Activated naive CD4-positive, alpha-beta T cell treated with anti-CD3 and anti-CD28 coated beads, Interleukin-2, amount 50 U/mL, for 24 hours (primary cell): ENCODE measurements around the gene AKIRIN2.
"Not testable (repeated sequence)": the region's sequence is repeated elsewhere in the genome, so short reads cannot be mapped to it uniquely, and the experiment has no call there.

Experiments used
- H3K27ac Mint-ChIP-seq: one replicate; pipeline ENCODE4 v1.8.0; 2021; ENCODE audit warnings: mild to moderate bottlenecking, mixed read lengths
- H3K27me3 Mint-ChIP-seq: one replicate; pipeline ENCODE4 v1.8.0; 2021; ENCODE audit warnings: mixed read lengths
- H3K36me3 Mint-ChIP-seq: one replicate; pipeline ENCODE4 v1.8.0; 2021; ENCODE audit warnings: mixed read lengths
- H3K4me1 Mint-ChIP-seq: one replicate; pipeline ENCODE4 v1.8.0; 2021; ENCODE audit warnings: mixed read lengths
- H3K4me3 Mint-ChIP-seq: one replicate; pipeline ENCODE4 v1.8.0; 2021; ENCODE audit warnings: mild to moderate bottlenecking, mixed read lengths
- H3K9me3 Mint-ChIP-seq: one replicate; pipeline ENCODE4 v1.8.0; 2021; ENCODE audit warnings: mixed read lengths

AKIRIN2 gene

GRCh38 chr6:87724983-87725811 is 23.2 kb upstream of the AKIRIN2 start:
- no peaks in the 10 kb centered on the region for H3K9me3 Mint-ChIP-seq
- H3K4me1 Mint-ChIP-seq: no peaks in the 10 kb centered on the region
- H3K36me3 Mint-ChIP-seq: peaks cover 2% of the 10 kb centered on the region
- H3K4me3 Mint-ChIP-seq: no peak overlapping the region
- no peak overlapping the region for H3K27ac Mint-ChIP-seq
- H3K27me3 Mint-ChIP-seq: no peaks in the 10 kb centered on the region

- Mint-ChIP-seq H3K27ac (no peak overlapping the region), H3K4me3 (no peak overlapping the region), H3K9me3 (no peaks in the 10 kb centered on the region), H3K27me3 (no peaks in the 10 kb centered on the region), H3K4me1 (no peaks in the 10 kb centered on the region), H3K36me3 (peaks cover 2% of the 10 kb centered on the region)
Measured at GRCh38 chr6:87723170-87724078, 21.4 kb upstream of the AKIRIN2 start.

DNA sequence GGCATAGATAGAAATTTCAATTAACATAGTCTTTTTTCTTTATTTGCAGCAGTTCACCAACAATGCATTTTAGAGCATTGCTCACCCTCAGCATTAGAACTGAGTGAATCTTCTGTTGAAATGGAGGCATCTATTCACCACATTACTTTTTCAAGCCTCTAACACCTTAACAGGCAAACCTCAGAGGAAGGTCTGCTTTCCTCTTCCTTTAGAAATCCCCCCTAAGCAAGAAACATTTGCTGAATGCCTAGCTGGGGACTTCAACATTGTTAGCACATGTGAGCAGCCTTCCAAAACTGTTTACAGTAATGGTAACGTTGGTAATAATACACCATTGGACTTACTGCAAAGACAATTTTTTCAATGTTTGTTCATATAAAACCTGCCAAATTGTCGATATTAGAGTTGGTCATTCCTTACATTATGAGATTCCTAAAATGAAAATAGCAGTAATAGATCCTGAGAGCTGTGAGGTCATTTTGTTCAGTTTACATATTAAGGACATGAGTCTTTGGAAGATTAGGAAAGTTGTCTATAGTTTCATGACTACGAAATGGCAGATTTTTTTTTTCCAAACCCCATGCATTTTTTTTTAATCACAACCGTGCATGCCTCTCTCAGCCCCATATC is 20.6 kb upstream of the AKIRIN2 start:
- Mint-ChIP-seq H3K27me3 (no peaks in the 10 kb centered on the region), H3K4me1 (no peaks in the 10 kb centered on the region), H3K9me3 (no peaks in the 10 kb centered on the region), H3K36me3 (peaks cover under 1% of the 10 kb centered on the region), H3K4me3 (no peak overlapping the region), H3K27ac (no peak overlapping the region)

- no peak overlapping the region for H3K4me3 Mint-ChIP-seq
- no peak overlapping the region for H3K27ac Mint-ChIP-seq
- no peaks in the 10 kb centered on the region for H3K27me3 Mint-ChIP-seq
- no peaks in the 10 kb centered on the region for H3K9me3 Mint-ChIP-seq
- H3K36me3 Mint-ChIP-seq: no peaks in the 10 kb centered on the region
- H3K4me1 Mint-ChIP-seq: no peaks in the 10 kb centered on the region
Measured at GRCh38 chr6:87721311-87721710, 19.3 kb upstream of the AKIRIN2 start.

GRCh38 chr6:87718662-87719433 is 16.8 kb upstream of the AKIRIN2 start:
- Mint-ChIP-seq H3K27ac (no peak overlapping the region), H3K27me3 (no peaks in the 10 kb centered on the region), H3K4me3 (no peak overlapping the region), H3K9me3 (no peaks in the 10 kb centered on the region), H3K4me1 (no peaks in the 10 kb centered on the region), H3K36me3 (no peaks in the 10 kb centered on the region)

GRCh38 chr6:87716928-87717614 is 15.0 kb upstream of the AKIRIN2 start:
- H3K4me3 Mint-ChIP-seq: no peak overlapping the region
- H3K27me3 Mint-ChIP-seq: no peaks in the 10 kb centered on the region
- H3K27ac Mint-ChIP-seq: no peak overlapping the region
- H3K9me3 Mint-ChIP-seq: no peaks in the 10 kb centered on the region
- H3K4me1 Mint-ChIP-seq: no peaks in the 10 kb centered on the region
- H3K36me3 Mint-ChIP-seq: no peaks in the 10 kb centered on the region

DNA sequence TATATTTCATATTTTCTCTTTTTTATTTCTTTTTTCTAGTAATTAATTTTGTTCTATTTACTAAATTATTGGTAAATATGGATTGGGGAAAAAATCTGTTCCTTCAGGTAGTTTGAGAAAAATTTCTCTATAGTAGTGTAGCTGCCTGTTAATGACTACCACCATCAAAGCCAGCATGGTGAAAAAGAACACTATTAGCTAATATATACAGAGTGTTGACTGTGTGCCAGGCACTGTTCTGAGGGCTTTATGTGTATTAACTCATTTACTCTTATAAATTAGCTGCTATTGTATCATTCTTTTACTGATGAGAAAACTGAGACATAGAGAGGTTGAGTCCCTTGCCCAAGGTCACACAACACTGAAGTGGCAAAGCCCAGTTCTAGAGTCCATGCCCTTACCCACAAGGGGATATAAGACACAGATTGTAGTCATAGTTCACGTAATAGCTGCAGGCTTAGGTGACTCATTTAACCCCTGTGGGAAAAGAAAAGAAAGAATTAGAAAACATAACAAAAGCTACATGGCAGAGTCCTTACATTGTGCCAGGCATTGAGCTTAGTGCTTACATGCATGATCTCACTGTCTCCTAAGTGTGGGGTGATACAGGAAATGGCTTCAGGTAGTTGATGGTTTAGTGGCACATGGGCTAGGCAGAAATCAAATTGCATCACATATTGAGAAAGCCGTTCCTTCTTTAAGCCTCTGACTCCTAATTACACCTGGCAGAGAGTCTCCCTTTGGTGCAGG is 12.2 kb upstream of the AKIRIN2 start:
- H3K36me3 Mint-ChIP-seq: no peaks in the 10 kb centered on the region
- no peaks in the 10 kb centered on the region for H3K4me1 Mint-ChIP-seq
- H3K4me3 Mint-ChIP-seq: no peak overlapping the region
- no peak overlapping the region for H3K27ac Mint-ChIP-seq
- no peaks in the 10 kb centered on the region for H3K27me3 Mint-ChIP-seq
- H3K9me3 Mint-ChIP-seq: no peaks in the 10 kb centered on the region

DNA sequence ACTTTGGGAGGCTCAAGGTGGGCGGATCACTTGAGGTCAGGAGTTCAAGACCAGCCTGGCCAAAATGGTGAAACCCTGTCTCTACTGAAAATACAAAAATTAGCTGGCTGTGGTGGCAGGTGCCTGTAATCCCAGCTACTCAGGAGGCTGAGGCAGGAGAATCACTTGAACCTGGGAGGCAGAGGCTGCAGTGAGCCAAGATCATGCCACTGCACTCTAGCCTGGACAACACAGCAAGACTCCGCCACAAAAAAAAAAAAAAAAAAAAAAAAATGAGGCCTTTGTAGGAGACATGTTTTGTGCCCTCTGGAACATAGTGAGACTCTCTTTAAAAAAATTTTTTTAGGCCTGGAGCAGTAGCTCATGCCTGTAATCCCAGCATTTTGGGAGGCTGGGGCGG is 10.7 kb upstream of the AKIRIN2 start:
- H3K36me3 Mint-ChIP-seq, H3K27ac Mint-ChIP-seq, H3K27me3 Mint-ChIP-seq, H3K4me1 Mint-ChIP-seq, H3K4me3 Mint-ChIP-seq, H3K9me3 Mint-ChIP-seq: not testable (repeated sequence)

DNA sequence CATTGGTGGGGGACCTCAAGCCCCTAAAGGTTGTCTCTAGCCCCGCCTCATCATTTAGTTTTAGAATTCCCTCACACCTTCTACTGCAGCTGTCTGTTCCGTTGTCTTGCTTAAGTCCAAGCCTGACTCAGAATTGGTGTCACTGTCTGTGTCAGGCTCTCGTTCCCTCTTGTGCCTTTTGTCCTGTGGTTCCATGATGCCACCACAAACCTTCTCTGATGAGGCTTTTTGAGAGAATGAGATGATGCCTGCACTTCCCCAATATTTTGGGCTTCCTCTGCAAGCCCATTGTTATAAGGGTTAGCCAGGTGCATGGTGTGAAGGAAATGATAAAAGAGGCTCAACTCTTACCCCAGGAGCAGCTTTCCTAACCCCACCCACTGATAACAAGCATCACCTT is 8.1 kb upstream of the AKIRIN2 start:
- Mint-ChIP-seq H3K27me3 (no peaks in the 10 kb centered on the region), H3K27ac (no peak overlapping the region), H3K9me3 (no peaks in the 10 kb centered on the region), H3K36me3 (no peaks in the 10 kb centered on the region), H3K4me3 (no peak overlapping the region), H3K4me1 (no peaks in the 10 kb centered on the region)

DNA sequence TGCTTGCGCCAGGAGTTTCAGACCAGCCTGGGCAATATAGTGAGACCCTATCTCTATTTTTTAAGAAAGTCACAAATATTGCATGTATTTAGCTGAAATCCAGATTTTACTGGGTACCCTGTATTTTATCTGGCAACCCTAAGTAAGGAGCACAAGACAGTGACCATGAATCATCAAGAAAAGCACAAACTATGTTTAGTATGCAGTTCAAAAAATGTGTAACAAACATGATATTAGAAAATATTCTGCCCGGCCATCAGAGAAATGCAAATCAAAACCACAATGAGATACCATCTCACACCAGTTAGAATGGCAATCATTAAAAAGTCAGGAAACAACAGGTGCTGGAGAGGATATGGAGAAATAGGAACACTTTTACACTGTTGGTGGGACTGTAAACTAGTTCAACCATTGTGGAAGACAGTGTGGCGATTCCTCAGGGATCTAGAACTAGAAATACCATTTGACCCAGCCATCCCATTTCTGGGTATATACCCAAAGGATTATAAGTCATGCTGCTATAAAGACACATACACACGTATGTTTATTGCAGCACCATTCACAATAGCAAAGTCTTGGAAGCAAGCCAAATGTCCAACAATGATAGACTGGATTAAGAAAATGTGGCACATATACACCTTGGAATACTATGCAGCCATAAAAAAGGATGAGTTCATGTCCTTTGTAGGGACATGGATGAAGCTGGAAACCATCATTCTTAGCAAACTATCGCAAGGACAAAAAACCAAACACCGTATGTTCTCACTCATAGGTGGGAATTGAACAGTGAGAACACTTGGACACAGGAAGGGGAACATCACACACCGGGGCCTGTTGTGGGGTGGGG is 6.8 kb upstream of the AKIRIN2 start:
- not testable (repeated sequence) for H3K36me3 Mint-ChIP-seq, H3K4me1 Mint-ChIP-seq, H3K4me3 Mint-ChIP-seq, H3K27ac Mint-ChIP-seq, H3K27me3 Mint-ChIP-seq, H3K9me3 Mint-ChIP-seq

- Mint-ChIP-seq H3K27me3 (no peaks in the 10 kb centered on the region), H3K27ac (no peak overlapping the region)
Measured at GRCh38 chr6:87706187-87706966, 4.3 kb upstream of the AKIRIN2 start.

GRCh38 chr6:87705070-87705691 is 3.1 kb upstream of the AKIRIN2 start:
- Mint-ChIP-seq H3K27me3 (no peaks in the 10 kb centered on the region), H3K4me1 (peaks cover 11% of the 10 kb centered on the region), H3K36me3 (no peaks in the 10 kb centered on the region), H3K9me3 (no peaks in the 10 kb centered on the region), H3K27ac (no peak overlapping the region), H3K4me3 (no peak overlapping the region)

More at GRCh38 chr6:87706187-87706966, 4.3 kb upstream of the AKIRIN2 start:
- Mint-ChIP-seq H3K4me1 (peaks cover 11% of the 10 kb centered on the region), H3K9me3 (no peaks in the 10 kb centered on the region), H3K36me3 (no peaks in the 10 kb centered on the region), H3K4me3 (no peak overlapping the region)

- Mint-ChIP-seq H3K4me3 (peak overlapping the region; percentile 92), H3K4me1 (peaks cover 29% of the 10 kb centered on the region), H3K27ac (peak overlapping the region; percentile 90)
- H3K36me3 Mint-ChIP-seq, H3K9me3 Mint-ChIP-seq, H3K27me3 Mint-ChIP-seq: not testable (repeated sequence)
Measured at GRCh38 chr6:87703039-87703438, 1.0 kb upstream of the AKIRIN2 start.
